LNCaP clone FGC (cell line): ENCODE data around the gene HIGD1C.

ENCODE experiments used
- DNase-seq: peaks from one replicate; pipeline ENCODE4 v3.0.0-alpha.2; 2011; ENCODE audit warnings: low read depth
- H3K4me3 ChIP-seq: 2 replicates; pipeline ENCODE4 v1.5.1; 2011; ENCODE audit warnings: mild to moderate bottlenecking, low read depth, low read length, control low read depth
- CTCF ChIP-seq: IDR thresholded peaks from 2 replicates; pipeline ENCODE4 v1.5.1; 2012; ENCODE audit warnings: mild to moderate bottlenecking; ENCODE audit not compliant: control insufficient read depth, insufficient read depth; ENCODE audit errors: extremely low read depth

The HIGD1C gene

GRCh38 chr12:50961708-50962107 is 9.4 kb downstream of the HIGD1C start:
- DNase-seq = no peak
- H3K4me3 ChIP-seq = no peak overlapping the region
- no peak for TF ChIP-seq CTCF

DNA sequence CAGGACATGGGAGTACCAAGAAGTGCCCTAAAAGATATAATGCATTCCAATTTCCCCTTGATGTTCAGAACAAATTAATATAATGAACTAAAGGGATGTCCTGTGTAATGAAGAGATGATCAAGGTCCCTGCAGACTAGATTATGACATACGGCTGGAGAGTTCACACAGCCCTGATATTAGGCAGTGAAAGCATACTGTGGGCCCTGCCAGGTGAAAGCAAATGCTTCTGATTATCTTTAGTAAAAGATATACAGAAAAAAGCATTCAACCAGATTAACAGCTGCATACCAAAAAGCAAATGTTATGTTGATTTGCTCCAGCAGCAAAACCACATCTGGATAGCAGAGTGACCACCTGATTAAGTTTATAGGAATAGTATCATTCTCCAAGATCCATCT is 12.1 kb downstream of the HIGD1C start:
- no peak for TF ChIP-seq CTCF
- no peak for DNase-seq
- H3K4me3 ChIP-seq = no peak overlapping the region

GRCh38 chr12:50971946-50972345 is 19.6 kb downstream of the HIGD1C start:
- no peak for DNase-seq
- H3K4me3 ChIP-seq = no peak overlapping the region
- TF ChIP-seq CTCF = no peak

DNA sequence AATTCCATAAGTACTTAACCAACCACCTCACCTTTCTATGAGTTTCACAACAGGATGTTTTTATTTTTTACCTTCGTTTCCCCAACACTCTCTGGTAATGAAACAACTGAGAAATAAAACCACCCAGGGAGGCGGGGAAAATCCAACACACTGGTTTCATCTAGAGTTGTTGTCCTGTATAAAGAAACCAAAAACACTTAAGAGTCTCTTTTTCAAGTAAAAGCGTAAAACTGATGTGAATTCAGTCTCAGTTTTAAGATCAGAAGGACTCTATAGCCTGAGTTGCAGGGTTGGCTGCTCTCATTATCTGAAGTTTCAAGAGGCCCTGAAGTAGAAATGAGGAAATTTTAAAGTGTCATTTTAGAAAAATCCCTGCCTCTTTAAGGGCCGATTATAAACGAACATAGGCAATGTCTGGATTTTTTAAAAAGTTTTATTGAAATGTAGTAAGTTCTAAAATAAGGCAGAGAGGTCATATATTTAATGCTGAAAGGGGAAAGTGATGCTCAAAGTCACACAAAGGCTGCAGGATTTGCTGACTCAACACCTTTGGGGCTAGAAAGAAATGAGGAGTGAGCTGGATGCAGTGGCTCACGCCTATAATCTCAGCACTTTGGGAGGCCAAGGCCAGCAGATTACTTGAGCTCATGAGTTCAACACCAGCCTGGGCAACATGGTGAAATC is 27.2 kb downstream of the HIGD1C start:
- no peak for TF ChIP-seq CTCF
- no peak for DNase-seq
- H3K4me3 ChIP-seq = no peak overlapping the region

DNA sequence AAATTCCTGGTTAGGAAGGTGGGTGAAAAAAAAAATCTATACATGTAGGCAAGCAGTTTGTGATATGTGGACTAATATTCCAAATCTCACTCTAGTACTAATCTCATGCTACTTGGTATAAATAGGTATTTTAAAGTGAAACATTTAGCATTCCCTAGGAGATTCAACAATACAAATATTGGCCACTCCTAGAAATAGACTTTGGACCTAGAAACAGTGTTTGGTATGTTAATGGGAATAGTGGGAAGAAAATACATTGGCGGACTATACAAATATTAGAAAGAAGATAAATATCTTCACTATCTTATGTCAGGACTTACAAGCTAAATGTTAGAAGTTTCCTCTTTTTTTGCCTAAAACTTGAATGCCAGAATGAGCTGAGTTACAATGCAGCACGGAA is 28.2 kb downstream of the HIGD1C start:
- no peak for DNase-seq
- H3K4me3 ChIP-seq = no peak overlapping the region
- TF ChIP-seq CTCF = no peak

DNA sequence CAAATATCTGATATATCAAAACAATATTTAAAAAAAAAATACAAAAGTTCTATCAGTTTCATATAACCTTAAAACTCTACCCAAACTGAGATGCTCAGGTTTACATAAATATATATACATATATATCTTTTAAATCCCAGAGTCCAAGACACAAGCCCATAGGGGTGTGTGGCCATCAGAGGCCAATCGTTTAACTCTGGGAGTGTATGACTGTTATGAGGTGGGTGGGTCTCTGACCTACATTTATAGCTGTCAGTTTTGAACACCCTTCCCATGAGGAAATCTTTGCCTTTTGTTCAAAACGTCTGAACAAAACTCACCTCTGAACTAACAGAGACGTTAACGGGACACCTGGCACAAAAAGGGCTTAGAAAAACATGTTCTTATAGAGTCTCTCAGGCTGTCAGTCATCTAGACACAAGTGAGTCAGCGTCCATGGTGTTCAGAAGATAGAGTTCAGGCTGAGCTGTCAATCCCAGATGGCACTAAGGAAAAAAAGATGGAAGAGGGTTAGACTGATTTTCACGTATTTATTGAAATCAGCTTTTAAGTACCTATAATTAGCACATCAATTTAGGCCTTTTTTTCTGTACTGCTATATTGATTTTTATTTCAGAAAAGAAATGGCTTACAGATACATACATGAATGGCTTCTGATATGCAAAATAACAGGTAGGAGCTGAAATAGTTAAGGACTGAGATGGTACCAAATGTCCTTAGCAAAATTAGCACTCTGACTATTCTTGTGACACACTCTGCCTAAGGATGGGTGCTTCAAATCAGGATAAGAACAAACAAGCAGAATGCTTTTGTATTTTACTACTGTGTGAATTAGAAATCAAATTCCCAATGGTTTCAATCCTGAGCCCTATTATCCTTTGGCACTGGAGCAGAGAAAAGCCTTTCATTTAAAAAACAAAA is 29.2 kb downstream of the HIGD1C start:
- DNase-seq = no peak
- no peak overlapping the region for H3K4me3 ChIP-seq
- TF ChIP-seq CTCF = no peak
